ENCODE results near the gene PNMT. TPM values are rescaled to one million over a fixed set of nuclear protein-coding genes. Genes with fewer than 3 reads are reported as not detected.

PNMT gene
- total RNA-seq, 1 experiment from 2014 or later, result 2.4 TPM

DNA sequence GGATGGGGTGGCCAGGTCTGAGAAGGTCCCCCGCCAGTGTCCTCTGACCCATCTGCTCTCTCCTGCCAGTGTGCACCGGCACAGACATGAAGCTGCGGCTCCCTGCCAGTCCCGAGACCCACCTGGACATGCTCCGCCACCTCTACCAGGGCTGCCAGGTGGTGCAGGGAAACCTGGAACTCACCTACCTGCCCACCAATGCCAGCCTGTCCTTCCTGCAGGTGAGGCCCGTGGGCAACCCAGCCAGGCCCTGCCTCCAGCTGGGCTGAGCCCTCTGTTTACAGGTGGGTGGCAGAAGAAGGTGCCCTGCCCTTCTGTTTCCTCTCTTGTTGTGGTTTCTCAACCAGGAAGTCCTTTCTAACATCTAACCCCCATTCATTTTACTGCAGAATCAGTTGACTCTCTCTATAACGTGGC is 38.7 kb downstream of the PNMT start:
- no peaks in the 10 kb centered on the region for H3K27me3 ChIP-seq (ENCODE audit: control insufficient read depth, insufficient read depth, low read length)
- intact Hi-C loops (cut with micrococcal nuclease; ENCODE audit: unreplicated experiment), result no loop called here
- in situ Hi-C loops (cut with HindIII; ENCODE audit: low pct_unique_long_range_greater_than_20kb, low sequenced_read_pairs), result no loop called here
- TF ChIP-seq REST (IDR thresholded peaks at IDR 0.05; ENCODE audit: insufficient read depth in 1 of 2, low read depth in 2 of 2, low read length in 1 of 2), result no peak
- no peak for TF ChIP-seq TCF7L2 (IDR thresholded peaks at IDR 0.05; ENCODE audit: low read depth, low read length)
- no peak for TF ChIP-seq CTCF (IDR thresholded peaks at IDR 0.05)
- ChIA-PET CTCF (no interaction called here), POLR2A (no interaction called here)
- BruUV-seq (replicated peaks), result no TSS peak
- H3K4me1 ChIP-seq (ENCODE audit: control insufficient read depth, insufficient read depth, low read length), result peaks cover 34% of the 10 kb centered on the region
- H3K4me3 ChIP-seq (ENCODE audit: low read depth in 2 of 2, low read length in 2 of 2), result no peak overlapping the region
- DNase-seq (ENCODE audit: low read depth, low spot score) (no peak), ATAC-seq (no peak)
- H3K27ac ChIP-seq (ENCODE audit: low read length), result no peak overlapping the region
- no peaks in the 10 kb centered on the region for H3K36me3 ChIP-seq (ENCODE audit: control insufficient read depth, insufficient read depth, low read length)
- no peaks in the 10 kb centered on the region for H3K9me3 ChIP-seq (ENCODE audit: control insufficient read depth, insufficient read depth, low read depth, low read length)

DNA sequence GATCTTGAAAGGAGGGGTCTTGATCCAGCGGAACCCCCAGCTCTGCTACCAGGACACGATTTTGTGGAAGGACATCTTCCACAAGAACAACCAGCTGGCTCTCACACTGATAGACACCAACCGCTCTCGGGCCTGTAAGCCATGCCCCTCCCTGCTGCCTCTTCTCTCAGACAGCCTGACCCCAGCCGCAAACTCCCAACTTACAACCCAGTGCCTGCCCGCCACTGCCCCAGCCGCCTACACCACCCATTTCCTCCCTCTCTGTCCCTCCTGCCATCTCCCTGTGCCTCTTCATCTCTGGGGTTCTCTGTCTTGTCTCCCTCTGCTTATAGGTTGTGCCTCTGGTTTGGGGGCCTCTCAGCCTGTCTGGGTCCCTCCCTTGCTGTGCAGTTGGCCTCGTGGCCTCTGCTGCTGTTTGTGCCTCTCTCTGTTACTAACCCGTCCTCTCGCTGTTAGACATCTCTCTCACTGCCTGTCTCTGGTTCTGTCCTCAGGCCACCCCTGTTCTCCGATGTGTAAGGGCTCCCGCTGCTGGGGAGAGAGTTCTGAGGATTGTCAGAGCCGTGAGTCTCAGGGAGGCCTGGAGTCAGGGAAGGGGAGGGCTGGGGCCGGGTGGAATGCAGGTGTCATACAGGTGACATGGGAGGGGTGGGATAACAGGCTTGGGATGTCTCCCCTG is 41.2 kb downstream of the PNMT start:
- ChIA-PET POLR2A (no interaction called here), CTCF (no interaction called here)
- intact Hi-C loops (cut with micrococcal nuclease; ENCODE audit: unreplicated experiment) (no loop called here), in situ Hi-C loops (cut with HindIII; ENCODE audit: low pct_unique_long_range_greater_than_20kb, low sequenced_read_pairs) (no loop called here)
- DNase-seq (ENCODE audit: low read depth, low spot score) (no peak), ATAC-seq (no peak)
- Histone ChIP-seq H3K27ac (ENCODE audit: low read length) (no peak overlapping the region), H3K4me1 (ENCODE audit: control insufficient read depth, insufficient read depth, low read length) (peaks cover 12% of the 10 kb centered on the region; the same call in 1 of the 2 replicates), H3K4me3 (ENCODE audit: low read depth in 2 of 2, low read length in 2 of 2) (no peak overlapping the region), H3K27me3 (ENCODE audit: control insufficient read depth, insufficient read depth, low read length) (no peaks in the 10 kb centered on the region), H3K9me3 (ENCODE audit: control insufficient read depth, insufficient read depth, low read depth, low read length) (no peaks in the 10 kb centered on the region), H3K36me3 (ENCODE audit: control insufficient read depth, insufficient read depth, low read length) (no peaks in the 10 kb centered on the region)
- TF ChIP-seq REST (IDR thresholded peaks at IDR 0.05; ENCODE audit: insufficient read depth in 1 of 2, low read depth in 2 of 2, low read length in 1 of 2) (no peak), TCF7L2 (IDR thresholded peaks at IDR 0.05; ENCODE audit: low read depth, low read length) (no peak), SIN3A (IDR thresholded peaks at IDR 0.05; ENCODE audit: borderline replicate concordance, insufficient read depth, low read depth, low read length) (no peak), CTCF (IDR thresholded peaks at IDR 0.05) (no peak), POLR2AphosphoS5 (IDR thresholded peaks at IDR 0.05; ENCODE audit: low read depth, low read length) (no peak)
- no TSS peak for BruUV-seq (replicated peaks)
